OCI-LY7 (cell line): ENCODE data around the gene SAMD5. TPM values are rescaled to one million over a fixed set of nuclear protein-coding genes. Genes with fewer than 3 reads are reported as not detected.

Source experiments
- BruUV-seq: library from RNA; stranded (reverse); fragments of 400-500 nt; replicated peaks from 2 replicates; lab custom pipeline; 2021; lab: Mats Ljungman, UMichigan
- CTCF ChIA-PET: fragments of 300-600 bp; sonication (Branson Sonifier 250); formaldehyde crosslinking; loops from one replicate; lab custom pipeline; 2022; ENCODE audit warnings: antibody characterized with exemption; ENCODE audit not compliant: unreplicated experiment; lab: Charles Lee
- POLR2A ChIA-PET: fragments of 300-600 bp; sonication (Branson Sonifier 250); formaldehyde crosslinking; loops from one replicate; lab custom pipeline; 2022; ENCODE audit warnings: antibody characterized with exemption; lab: Charles Lee
- DNase-seq: peaks from one replicate; pipeline ENCODE4 v3.0.0-alpha.2; 2015; ENCODE audit warnings: low spot score
- H2AFZ ChIP-seq: fragments of 200-600 bp; sonication (generic), shearing (Covaris generic); 2 replicates; pipeline ENCODE4 v1.6.1; 2014; ENCODE audit warnings: mild to moderate bottlenecking, antibody characterized with exemption, low read length, moderate library complexity
- H3K27ac ChIP-seq: fragments of 200-600 bp; sonication (generic); 2 replicates; pipeline ENCODE4 v1.5.1; 2014; ENCODE audit warnings: mixed run types, low read depth, mild to moderate bottlenecking, moderate library complexity, low read length, inconsistent platforms; ENCODE audit not compliant: poor library complexity, severe bottlenecking
- H3K36me3 ChIP-seq: fragments of 200-600 bp; sonication (generic); 2 replicates; pipeline ENCODE4 v1.6.1; 2014; ENCODE audit warnings: mild to moderate bottlenecking, antibody characterized with exemption, low read length, moderate library complexity, mixed read lengths; ENCODE audit not compliant: insufficient read depth
- H3K4me1 ChIP-seq: fragments of 200-600 bp; sonication (generic); 2 replicates; pipeline ENCODE4 v1.5.1; 2014; ENCODE audit warnings: mild to moderate bottlenecking, low read length; ENCODE audit not compliant: insufficient read depth, poor library complexity, severe bottlenecking
- H3K4me2 ChIP-seq: fragments of 200-600 bp; sonication (generic); 2 replicates; pipeline ENCODE4 v1.6.1; 2014; ENCODE audit warnings: mild to moderate bottlenecking, low read length
- H3K4me3 ChIP-seq: fragments of 200-600 bp; sonication (generic); 2 replicates; pipeline ENCODE4 v1.5.1; 2014; ENCODE audit warnings: mild to moderate bottlenecking, low read depth, low read length; ENCODE audit not compliant: poor library complexity, severe bottlenecking
- H3K79me2 ChIP-seq: fragments of 200-600 bp; sonication (generic); 2 replicates; pipeline ENCODE4 v1.6.1; 2016; ENCODE audit warnings: low read depth, mild to moderate bottlenecking, low read length, moderate library complexity, mixed read lengths; ENCODE audit not compliant: insufficient read depth
- H3K9me2 ChIP-seq: fragments of 200-600 bp; sonication (generic); 2 replicates; pipeline ENCODE4 v1.6.1; 2016; ENCODE audit warnings: mild to moderate bottlenecking, low read length, mixed read lengths; ENCODE audit not compliant: insufficient read depth
- H3K9me3 ChIP-seq: fragments of 200-600 bp; sonication (generic); 2 replicates; pipeline ENCODE4 v1.6.1; 2014; ENCODE audit warnings: mild to moderate bottlenecking, mixed run types, low read length, mixed read lengths
- H4K20me1 ChIP-seq: fragments of 200-600 bp; sonication (generic); 2 replicates; pipeline ENCODE4 v1.6.1; 2014; ENCODE audit warnings: mild to moderate bottlenecking, antibody characterized with exemption, low read length, moderate library complexity, mixed read lengths; ENCODE audit not compliant: insufficient read depth
- EZH2phosphoT487 ChIP-seq: fragments of 200-600 bp; sonication (generic); IDR thresholded peaks from 2 replicates; pipeline ENCODE4 v1.6.1; 2018; ENCODE audit warnings: low read depth, borderline replicate concordance, mild to moderate bottlenecking, mixed run types, antibody characterized with exemption, low read length, moderate library complexity, mixed read lengths
- intact Hi-C: fragments of 100-400 bp; cut with micrococcal nuclease; formaldehyde crosslinking; loops from one replicate; pipeline ENCODE4 v1.10.0; 2022; ENCODE audit not compliant: unreplicated experiment
- total RNA-seq, 2 experiments: library from RNA; depleted of rRNA in 1 of 2; stranded (reverse); fragments of >200 nt in 1 of 2; shearing (Covaris generic) in 1 of 2; gene quantifications; 2 replicates each; pipeline ENCODE4 v1.2.3, GENCODE V29; 2014 to 2022
- TF ChIP-seq, protein P1 (sequence below): fragments of 200-600 bp; sonication (generic); conservative IDR thresholded peaks from 2 replicates; pipeline ENCODE4 v1.5.1; 2014; ENCODE audit warnings: mild to moderate bottlenecking, antibody characterized with exemption, low read length, moderate library complexity, mixed read lengths

The SAMD5 gene
- total RNA-seq, 2 experiments from 2014 or later = not detected

DNA sequence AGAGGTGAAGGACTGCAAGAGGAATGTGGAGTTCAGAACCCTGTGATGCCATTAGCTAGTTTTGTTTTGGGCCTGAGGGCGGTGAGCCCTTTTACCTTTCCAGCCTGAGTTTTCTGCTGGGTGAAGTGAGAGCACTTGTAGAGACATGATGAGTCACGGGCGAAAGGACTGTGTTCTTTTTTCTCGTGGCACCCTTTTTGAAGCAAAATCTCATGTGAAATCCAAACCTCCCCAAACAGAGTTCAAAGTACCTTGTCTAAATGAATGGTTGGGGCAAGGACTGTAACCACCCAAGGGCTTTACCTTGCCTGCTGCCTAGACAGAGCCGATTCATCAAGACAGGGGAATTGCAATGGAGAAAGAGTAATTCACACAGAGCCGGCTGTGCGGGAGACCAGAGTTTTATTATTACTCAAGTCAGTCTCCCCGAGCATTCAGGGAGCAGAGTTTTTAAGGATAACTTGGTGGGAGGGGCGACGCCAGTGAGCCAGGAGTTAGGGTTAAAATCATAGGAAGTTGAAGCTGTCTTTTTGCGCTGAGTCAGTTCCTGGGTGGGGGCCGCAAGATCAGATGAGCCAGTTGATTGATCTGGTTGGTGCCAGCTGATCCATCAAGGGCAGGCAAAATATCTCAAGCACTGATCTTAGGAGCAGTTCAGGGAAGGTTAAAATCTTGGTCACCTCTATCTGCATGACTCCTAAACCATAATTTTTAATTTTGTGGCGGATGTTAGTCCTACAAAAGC lies 25.8 kb downstream of the SAMD5 start:
- no peaks in the 10 kb centered on the region for H3K36me3 ChIP-seq

DNA sequence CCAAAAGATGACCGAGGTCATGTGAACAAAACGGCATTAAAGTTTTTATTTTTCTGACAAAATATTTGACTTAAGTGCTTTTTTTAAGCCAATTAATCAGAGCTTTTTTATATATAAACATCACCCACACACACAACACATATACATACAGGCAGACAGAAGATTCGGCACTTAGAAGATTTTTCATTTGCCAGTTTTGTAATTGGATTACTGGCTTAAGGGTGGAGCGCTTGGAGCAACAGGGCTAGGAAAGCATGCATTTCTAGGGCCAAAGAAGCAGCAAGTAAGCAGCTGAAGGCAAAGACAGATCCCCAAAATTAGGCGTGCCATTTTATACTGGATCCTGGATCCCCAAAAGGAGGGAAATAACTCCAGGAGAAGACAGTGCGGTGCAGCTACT lies 30.3 kb downstream of the SAMD5 start:
- H3K27ac ChIP-seq = no peak overlapping the region

More for the DNA sequence above, 25.8 kb downstream of the SAMD5 start:
- H3K9me2 ChIP-seq = no peaks in the 10 kb centered on the region
- H3K9me3 ChIP-seq = no peaks in the 10 kb centered on the region
- no peaks in the 10 kb centered on the region for H3K4me1 ChIP-seq
- CTCF ChIA-PET = no interaction called here
- no peak overlapping the region for H3K4me2 ChIP-seq
- DNase-seq = no peak
- no TSS peak for BruUV-seq
- H3K4me3 ChIP-seq = no peak overlapping the region
- H3K27ac ChIP-seq = no peak overlapping the region
- TF ChIP-seq, protein P1, sequence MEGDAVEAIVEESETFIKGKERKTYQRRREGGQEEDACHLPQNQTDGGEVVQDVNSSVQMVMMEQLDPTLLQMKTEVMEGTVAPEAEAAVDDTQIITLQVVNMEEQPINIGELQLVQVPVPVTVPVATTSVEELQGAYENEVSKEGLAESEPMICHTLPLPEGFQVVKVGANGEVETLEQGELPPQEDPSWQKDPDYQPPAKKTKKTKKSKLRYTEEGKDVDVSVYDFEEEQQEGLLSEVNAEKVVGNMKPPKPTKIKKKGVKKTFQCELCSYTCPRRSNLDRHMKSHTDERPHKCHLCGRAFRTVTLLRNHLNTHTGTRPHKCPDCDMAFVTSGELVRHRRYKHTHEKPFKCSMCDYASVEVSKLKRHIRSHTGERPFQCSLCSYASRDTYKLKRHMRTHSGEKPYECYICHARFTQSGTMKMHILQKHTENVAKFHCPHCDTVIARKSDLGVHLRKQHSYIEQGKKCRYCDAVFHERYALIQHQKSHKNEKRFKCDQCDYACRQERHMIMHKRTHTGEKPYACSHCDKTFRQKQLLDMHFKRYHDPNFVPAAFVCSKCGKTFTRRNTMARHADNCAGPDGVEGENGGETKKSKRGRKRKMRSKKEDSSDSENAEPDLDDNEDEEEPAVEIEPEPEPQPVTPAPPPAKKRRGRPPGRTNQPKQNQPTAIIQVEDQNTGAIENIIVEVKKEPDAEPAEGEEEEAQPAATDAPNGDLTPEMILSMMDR = no peak
- no peak for TF ChIP-seq EZH2phosphoT487
- no peaks in the 10 kb centered on the region for H4K20me1 ChIP-seq
- intact Hi-C loops = no loop called here
- no peak overlapping the region for H2AFZ ChIP-seq
- no peaks in the 10 kb centered on the region for H3K79me2 ChIP-seq
- POLR2A ChIA-PET = no interaction called here

More for the DNA sequence above, 30.3 kb downstream of the SAMD5 start:
- no peaks in the 10 kb centered on the region for H3K9me3 ChIP-seq
- no peaks in the 10 kb centered on the region for H3K36me3 ChIP-seq
- H3K4me2 ChIP-seq = no peak overlapping the region
- H3K4me3 ChIP-seq = no peak overlapping the region
- H3K9me2 ChIP-seq = no peaks in the 10 kb centered on the region
- no peak overlapping the region for H2AFZ ChIP-seq
- POLR2A ChIA-PET = no interaction called here
- no TSS peak for BruUV-seq
- intact Hi-C loops = no loop called here
- no peak for DNase-seq
- no peaks in the 10 kb centered on the region for H3K79me2 ChIP-seq
- H4K20me1 ChIP-seq = no peaks in the 10 kb centered on the region
- H3K4me1 ChIP-seq = no peaks in the 10 kb centered on the region
- CTCF ChIA-PET = no interaction called here
- TF ChIP-seq, protein P1 = no peak
- TF ChIP-seq EZH2phosphoT487 = no peak
